GM19023 (cell line): ENCODE data around the gene KRT6C.
"Not testable (repeated sequence)": the region's sequence is repeated elsewhere in the genome, so short reads cannot be mapped to it uniquely, and the experiment has no call there.

Source experiments
- ATAC-seq: cut with Tn5 transposase; IDR thresholded peaks from one replicate; pipeline ENCODE4 v1.9.1; 2021; ENCODE audit warnings: mild to moderate bottlenecking, moderate library complexity; ENCODE audit not compliant: unreplicated experiment

Gene KRT6C

DNA sequence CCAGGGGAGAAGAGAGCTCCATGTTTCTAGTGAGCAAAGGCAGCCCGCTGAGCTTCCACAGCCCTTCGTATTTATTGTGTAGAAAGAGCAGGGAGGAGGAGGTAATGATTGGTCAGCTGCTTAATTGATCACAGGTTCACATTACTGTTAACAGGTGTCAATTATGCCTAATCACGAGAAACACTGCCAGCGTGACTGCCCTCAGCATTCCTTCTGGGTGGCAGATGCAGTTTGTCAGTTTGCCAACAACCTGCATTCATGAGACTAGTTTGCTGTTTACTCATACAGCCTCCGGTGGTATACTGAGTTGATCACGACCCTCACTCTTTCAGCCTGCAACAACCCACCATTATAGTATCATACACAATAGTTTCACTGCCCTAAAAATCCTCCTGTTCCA is 27.0 kb upstream of the KRT6C start:
- not testable (repeated sequence) for ATAC-seq

DNA sequence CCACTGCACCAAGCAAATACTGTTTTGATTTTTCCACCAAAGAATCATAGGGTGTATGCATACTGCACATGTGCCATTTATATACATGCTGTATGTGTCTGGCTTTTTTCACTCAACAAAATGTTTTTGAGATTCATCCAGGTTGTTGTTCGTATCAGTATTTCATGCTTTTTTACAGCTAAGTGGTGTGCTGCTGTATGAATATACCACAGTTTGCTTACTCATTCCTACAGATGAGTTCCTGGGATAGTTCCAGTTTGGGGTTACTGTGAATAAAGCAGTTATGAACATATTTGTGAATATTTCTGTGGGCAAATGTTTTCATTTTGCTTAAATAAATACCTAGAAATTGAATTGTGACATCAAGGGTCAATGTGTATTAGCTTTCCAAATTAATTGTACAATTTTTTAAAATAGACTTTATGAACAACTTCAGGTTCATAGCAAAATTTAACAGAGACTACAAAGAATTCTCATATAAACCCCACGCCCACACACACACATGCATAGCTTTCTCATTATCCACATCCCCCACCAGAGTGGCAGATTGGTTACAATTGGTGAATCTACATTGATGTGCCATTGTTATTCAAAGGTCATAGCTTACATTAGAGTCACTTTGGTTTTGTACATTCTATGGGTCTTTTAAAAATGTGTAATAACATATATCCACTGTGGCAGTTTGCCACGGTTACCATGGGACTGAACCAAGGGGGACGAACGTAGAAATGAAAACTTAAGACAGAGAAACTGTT is 26.4 kb upstream of the KRT6C start:
- ATAC-seq = no peak

DNA sequence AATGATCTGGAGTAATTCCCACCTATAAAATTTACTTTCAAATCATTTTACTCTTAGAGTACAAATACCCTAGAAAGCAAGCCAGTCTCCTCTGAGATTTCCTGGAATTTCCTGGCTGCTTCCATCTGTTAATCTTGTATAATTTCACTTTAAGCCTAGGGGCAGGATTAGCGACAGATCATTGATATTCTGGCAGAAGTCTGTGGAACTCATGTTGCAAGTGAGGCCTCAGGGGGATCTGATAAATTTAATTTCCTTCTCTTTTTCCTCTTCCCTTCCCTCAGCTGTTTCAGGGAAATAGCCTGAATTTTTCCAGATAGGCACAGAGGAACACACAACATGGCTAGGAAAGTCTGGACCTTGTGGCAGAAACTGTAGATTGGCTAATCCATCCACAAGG is 25.3 kb upstream of the KRT6C start:
- no peak for ATAC-seq

DNA sequence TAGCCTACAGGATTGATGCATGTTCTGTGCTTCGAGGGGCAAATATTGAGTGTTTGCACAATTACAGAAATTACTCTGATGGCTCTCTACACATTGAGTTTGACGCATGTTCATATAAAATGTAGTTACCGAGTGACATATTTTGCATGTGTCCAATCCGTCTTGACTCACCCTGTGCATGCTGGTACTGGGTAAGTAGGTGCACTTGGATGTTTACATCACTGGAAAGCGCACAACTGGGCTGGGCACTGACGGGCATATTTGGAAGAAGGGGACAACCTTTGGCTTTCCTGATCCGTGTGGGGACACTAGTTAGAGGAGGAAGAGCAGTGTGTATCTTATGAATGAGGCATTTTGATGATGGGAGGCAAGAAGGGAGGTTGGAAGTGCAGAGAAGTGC is 24.4 kb upstream of the KRT6C start:
- ATAC-seq = no peak

DNA sequence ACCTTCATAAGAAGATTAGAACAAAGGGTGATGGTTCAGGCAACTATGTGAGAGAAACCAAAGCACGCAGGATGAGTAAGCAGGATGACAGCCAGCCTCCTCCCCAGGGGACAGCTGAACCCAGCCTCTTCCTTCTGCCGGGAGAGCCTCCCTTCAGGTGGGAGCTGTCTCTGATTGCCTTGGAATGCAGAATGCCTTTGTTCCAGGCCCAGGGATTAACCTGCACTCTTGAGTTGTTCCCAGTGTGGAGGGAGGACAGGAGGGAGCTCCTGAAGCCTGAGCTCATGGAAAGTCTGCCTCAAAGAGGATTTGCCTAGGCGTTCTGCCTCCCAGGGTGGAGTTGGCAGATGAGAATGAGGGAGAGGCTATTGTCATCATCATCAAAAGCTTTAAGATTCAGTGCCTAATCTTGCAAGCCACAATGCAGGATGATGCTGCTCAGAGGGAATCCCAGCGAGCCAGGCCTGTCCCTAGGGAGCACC is 23.0 kb upstream of the KRT6C start:
- ATAC-seq = no peak

DNA sequence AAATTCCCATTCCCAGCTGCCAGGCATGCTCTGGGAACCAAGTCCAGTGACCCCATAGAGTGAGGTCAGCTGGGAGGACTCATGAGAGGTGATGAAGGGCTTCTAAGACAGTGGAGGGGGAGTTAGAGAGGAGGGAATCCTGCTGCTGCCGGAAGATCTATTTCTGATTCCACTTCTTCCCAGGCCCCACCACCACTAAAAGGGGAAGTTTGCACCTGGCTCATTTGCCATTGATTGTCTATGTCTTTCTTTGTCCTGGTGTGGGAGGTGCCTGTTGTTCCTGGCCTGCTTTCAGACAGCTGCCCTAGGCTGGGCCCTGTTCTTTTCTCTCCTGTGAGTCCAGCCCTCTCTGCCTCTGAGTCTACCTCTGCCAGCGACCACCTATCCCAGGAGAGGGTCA is 22.4 kb upstream of the KRT6C start:
- no peak for ATAC-seq

DNA sequence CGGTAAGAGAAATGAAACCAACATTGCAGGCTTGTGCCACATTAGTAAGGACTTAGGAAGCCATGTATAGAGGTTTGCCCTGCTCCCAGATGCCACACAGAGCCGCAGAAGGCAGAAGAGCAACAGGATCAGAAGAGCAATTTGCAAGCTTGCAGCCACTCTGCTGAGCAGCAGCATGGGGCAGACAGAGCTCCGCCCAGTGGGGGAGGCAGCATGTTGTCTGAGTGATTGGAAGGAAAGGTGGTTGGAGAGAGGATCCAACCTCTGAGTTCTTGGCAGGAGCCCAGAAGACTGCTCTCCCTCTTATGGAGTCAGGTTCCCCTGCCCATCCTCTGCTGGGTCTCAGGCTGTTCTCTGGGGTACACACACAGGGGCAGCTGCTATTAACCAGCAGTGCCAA is 21.8 kb upstream of the KRT6C start:
- ATAC-seq = no peak

DNA sequence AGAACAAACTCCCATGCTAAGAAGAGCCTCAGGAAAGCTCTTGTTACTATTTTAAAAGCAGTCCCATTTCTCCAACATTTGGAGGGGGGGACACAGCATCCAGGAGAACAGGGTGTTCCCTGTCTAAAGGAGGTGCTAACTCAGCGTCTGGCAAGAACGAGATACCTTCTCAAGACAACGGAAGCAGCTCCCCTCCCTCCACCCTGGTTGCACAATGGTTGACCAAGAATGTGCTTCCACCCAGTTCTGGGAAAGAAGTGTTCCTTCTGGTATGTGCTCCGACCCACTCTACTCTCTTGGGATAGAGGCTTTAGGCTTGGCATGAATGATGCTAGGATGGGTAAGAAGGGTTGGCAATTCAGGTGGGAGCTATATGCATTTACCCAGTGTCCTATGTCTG is 20.9 kb upstream of the KRT6C start:
- ATAC-seq = no peak

DNA sequence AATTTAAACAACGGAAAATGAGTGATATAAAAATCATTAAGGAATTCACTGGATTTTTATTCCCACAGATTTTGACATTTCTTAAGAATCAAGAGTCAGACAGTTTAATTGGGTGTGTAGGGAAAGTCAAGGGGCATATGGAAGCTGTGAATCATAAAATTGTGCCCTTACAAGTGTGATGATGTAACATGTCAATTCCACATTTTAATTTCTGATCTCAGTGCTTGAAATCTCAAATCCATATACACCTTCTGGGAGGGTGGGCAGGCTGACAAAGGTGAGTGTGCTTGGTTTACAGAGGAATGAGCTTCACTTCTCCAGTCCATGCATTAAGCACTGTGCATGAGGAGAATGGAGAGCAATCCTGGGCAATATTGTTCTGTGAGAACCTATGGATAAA is 20.5 kb upstream of the KRT6C start:
- ATAC-seq = no peak

DNA sequence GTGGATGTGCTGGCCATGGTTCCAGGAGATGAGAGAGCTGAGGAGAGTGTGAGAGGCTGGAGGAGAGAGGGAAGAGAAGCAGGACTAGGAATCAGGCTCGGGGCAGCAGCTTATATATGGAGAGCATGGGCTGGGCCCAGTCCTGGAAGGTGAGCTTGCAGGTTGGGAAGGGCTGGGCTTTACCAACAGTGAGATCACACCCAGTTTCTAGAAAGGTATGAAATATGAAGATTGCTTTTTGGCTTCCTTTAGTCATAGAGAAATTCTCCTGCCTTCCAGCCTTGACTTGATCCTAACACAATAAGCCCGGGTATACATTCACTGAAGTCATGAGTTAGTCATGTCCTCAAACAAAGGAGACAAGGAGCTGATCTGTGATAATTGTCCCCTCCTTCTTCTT is 19.6 kb upstream of the KRT6C start, which contains the start of gene KRT6A:
Gene KRT6A, minus strand, starts transcription at position 86 of the 400 bp plus-strand sequence. Its CDS starts 69 bp downstream, at position 17.
- no peak for ATAC-seq

DNA sequence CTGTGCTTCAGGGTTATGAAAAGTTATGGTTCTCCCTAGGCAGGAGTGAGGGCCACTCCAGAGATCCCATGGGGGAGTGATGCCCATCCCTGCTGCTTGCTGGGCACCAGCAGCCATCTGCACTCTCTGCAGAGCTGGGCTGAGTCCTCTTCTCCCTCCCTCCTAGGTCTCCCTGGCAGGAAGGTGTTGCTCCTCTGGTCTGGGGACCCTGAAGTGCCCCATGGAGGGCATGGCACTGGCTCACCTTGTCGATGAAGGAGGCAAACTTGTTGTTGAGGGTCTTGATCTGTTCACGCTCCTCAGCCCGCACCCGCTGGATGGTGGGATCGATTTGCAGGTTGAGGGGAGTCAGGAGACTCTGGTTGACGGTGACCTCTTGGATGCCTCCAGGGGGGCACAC is 18.8 kb upstream of the KRT6C start:
- not testable (repeated sequence) for ATAC-seq

DNA sequence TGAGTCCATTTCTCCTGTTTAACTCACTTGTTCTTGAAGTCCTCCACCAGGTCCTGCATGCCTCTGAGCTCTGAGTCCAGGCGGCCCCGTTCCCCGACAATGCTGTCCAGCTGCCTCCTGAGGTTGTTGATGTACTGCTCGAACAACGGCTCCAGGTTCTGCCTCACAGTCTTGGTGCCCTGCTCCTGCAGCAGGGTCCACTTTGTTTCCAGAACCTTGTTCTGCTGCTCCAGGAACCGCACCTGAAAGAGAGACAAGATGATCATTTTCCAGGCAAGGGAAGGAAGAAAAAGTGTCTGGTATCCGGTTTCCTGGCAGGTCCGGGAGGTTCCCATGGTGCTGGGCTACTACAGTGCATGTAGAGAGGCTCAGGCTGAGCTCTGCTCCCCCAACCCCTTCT is 17.9 kb upstream of the KRT6C start:
- not testable (repeated sequence) for ATAC-seq

DNA sequence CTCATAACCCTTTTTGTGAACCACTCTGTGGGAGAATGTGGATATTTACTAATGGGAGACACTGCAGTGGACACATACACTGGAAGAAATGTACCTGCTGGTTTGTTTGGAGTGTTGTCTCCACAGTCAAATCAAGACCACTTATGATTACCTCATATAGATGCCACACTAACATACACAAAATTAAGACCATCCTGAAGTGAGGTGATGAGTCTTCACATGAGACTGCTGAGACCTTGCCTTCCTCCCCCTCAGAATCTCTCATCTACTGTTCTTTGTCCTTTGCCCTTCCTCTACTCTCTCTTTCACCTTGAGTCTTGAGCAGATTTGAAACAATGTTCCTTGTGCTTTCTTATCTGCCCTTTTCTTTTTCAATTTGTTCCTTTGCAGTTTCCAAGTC is 15.1 kb upstream of the KRT6C start:
- no peak for ATAC-seq

DNA sequence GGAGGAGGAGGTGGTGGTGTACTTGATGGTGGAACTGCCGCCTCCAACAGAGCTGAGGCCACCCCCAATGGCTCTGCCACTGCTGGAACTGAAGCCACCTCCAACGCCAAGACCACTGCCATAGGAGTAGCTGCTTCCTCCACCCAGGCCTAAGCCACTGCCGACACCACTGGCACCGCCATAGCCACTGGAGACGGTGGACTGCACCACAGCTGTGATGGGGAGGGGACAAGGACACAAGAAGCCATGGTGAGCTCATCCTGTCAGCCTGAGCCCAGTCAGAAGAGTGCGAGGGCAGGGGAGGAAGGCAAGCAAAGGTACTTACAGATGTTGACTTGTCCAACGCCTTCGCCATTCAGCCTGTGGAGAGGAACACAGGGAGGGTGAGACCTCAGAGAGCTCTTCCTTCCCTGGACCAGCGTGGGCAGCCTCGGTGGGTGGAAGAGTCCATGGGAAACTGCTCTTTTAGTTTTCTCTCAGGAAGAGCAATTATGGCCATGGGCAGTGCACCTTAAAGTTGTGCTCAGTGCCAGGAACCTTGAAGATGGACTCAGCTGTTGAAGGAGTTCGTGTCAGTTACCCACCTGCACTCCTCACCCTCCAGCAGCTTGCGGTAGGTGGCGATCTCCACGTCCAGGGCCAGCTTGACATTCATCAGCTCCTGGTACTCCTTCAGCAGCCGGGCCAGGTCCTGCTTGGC is 14.3 kb upstream of the KRT6C start:
- not testable (repeated sequence) for ATAC-seq

DNA sequence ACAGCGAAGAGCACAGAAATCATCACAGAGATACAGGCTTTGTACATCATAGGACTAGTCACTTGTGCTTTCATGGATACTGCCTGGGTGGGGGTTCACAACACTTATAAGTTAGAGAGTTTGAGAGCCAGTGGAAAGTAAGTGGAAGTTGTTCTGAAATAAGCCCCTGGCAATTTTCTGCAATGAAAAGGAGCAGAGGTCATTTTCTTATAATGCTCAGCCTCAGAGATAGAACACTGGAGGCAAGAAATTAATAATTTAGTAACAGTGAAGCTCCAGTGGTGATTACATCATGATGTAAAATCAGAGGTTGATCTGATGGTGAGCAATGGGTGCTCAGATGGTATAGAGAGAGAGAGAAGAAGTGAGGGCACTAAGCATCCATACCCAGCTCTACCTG is 13.6 kb upstream of the KRT6C start:
- ATAC-seq = no peak

DNA sequence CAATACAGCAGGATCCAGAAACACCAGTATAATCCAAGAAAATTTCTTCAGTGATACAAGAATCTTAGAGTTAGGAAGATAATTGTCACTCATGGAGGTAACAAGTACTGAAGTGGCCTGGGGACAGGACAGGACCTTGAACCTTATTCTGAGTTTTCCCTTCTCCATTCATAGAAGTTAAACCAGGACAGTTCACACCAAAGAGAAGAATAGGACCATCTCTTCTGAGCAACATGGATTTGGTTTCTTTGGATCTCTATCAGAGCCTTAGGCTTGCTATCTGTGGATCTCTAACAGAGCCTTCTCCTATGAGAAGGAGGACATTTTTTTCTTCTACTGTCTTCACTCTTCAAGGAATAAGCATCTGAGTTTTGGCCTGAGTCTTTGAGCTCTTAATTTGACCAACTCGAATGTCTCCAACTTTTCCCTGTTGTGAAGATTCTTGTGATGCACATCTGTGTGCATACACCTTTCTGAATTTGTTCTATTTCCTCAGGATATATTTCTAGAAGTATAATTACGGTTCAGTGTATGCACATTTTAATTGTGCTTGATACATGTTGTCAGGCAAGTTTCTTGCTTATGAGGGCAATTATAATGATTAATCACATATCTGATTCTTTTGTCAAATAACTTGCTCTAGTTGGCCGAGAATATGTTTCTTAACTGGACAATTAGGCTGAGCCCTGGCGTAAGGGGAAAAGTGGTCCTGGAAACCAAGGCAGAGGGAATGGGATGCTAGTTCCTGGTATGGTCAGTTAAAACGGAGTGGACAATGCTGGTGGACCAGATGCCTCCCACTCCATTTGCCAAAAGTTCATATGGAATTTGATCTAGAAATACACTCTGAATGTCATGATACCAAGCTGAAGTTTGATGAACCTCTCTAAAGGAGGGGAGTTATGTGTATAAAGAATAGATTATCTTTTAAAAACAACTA is 12.8 kb upstream of the KRT6C start:
- ATAC-seq = no peak

DNA sequence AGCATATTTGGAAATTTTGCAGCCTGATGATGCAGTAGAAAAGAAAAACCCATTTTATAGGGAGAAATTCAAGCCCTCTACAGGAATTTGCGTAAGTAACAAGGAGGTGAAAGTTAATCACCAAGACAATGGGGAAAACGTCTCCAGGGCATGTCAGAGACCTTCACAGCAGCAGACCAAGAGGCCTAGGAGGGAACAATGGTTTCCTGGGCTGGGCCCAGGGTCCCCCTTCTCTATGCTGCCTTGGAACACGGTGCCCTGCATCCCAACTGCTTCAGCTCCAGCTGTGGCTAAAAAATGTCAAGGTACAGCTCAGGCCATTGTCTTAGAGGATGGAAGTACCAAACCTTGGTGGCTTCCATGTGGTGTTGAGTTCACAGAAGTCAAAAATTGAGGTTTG is 6.5 kb upstream of the KRT6C start:
- no peak for ATAC-seq

DNA sequence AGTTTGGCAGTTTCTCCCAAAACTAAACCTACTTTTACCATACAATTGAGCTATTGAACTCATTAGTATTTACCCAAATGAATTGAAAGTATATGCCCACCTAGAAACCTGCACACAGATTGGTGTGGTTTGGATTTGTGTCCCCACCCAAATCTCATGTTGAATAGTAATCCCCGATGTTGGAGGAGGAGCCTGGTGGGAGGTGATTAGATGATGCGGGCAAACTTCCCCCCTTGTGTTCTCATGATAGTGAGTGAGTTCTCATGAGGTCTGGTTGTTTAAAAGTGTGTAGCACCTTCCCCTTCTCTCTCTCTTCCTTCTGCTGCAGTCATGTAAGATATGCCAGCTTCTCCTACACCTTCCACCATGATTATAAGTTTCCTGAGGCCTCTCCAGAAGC is 4.0 kb upstream of the KRT6C start:
- no peak for ATAC-seq

DNA sequence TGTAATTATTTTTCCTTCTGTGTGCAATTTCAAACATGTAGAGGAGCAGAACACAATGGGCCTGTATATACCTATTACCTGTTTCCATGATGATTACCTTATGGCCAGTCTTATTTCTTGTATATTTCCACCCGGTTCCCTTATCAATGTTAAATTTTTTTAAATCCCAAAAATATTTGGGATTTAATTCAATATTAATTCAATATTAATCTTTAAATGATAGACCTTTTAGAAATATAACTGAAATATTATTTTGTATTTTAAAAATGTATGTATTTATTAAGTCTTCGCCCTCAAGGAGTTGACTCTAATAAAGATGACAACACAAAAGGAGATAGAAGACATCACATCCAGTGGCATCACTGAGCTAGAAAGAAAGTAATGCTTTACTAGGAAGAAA is 607 bp upstream of the KRT6C start:
- no peak for ATAC-seq

DNA sequence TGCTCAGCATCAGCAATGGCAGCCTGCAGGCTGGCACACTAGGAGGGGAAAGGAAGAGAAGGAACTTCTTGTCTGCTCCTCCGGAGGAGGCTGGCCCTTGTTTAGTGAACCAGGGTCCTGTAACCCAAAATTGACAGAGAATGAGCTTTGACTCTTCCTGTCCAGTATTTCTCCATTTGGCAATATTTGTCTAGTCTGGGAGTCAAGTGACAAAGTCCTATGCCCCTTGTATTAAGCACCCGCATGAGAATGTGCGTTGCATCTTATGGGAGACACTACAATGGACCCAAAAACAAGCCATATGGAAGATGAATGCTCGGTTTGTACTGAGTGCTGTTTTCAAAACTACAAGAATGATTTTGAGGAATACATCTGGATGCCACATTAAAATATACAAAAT is 3.8 kb downstream of the KRT6C start:
- no peak for ATAC-seq

DNA sequence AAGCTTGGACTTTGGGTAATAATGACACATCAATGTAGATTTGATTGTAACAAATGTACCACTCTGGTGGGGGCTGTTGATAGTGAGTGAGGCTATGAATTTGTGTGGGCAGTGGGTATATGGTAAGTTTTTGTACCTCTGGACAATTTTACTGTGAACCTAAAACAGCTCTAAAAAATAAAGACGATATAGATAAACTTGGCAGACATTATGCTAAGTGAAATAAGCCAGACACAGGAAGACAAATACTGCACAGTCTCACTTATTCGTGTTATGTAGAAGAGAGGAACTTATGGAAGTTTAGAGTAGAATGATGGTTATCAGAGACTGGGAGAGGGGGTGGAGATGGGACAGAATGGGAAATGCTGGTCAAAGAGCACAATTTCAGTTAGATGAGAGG is 8.7 kb downstream of the KRT6C start:
- ATAC-seq = no peak
